ACC112 (cell line): Measurements from ENCODE around the gene ANKRD17.
"Not testable (repeated sequence)": the region's sequence is repeated elsewhere in the genome, so short reads cannot be mapped to it uniquely, and the experiment has no call there.

Experiments used
- H2AFZ ChIP-seq: fragments of 200-600 bp; sonication (generic); one replicate; pipeline ENCODE4 v1.6.0; 2017; ENCODE audit warnings: antibody characterized with exemption, low read length; ENCODE audit not compliant: unreplicated experiment
- H3K27ac ChIP-seq: fragments of 200-600 bp; sonication (generic); 2 replicates; pipeline ENCODE4 v1.5.1; 2014; ENCODE audit warnings: low read depth, mild to moderate bottlenecking, antibody characterized with exemption, low read length, moderate library complexity
- H3K27me3 ChIP-seq: fragments of 200-600 bp; sonication (generic); 2 replicates; pipeline ENCODE4 v1.6.1; 2014; ENCODE audit warnings: mild to moderate bottlenecking, antibody characterized with exemption, low read length, moderate library complexity, mixed read lengths; ENCODE audit not compliant: insufficient read depth
- H3K36me3 ChIP-seq: fragments of 200-600 bp; sonication (generic); 2 replicates; pipeline ENCODE4 v1.6.1; 2016; ENCODE audit warnings: mild to moderate bottlenecking, antibody characterized with exemption, low read length, moderate library complexity, mixed read lengths; ENCODE audit not compliant: insufficient read depth
- H3K4me1 ChIP-seq: fragments of 200-600 bp; sonication (generic); one replicate; pipeline ENCODE4 v1.6.1; 2016; ENCODE audit warnings: low read length, mixed read lengths; ENCODE audit not compliant: insufficient read depth, unreplicated experiment, control insufficient read depth
- H3K4me3 ChIP-seq: fragments of 200-600 bp; sonication (generic); 2 replicates; pipeline ENCODE4 v1.5.1; 2014; ENCODE audit warnings: mild to moderate bottlenecking, low read depth, low read length
- H3K79me2 ChIP-seq: fragments of 200-600 bp; sonication (generic); one replicate; pipeline ENCODE4 v1.6.0; 2016; ENCODE audit warnings: low read length; ENCODE audit not compliant: control insufficient read depth, unreplicated experiment, insufficient read depth

Gene ANKRD17

DNA sequence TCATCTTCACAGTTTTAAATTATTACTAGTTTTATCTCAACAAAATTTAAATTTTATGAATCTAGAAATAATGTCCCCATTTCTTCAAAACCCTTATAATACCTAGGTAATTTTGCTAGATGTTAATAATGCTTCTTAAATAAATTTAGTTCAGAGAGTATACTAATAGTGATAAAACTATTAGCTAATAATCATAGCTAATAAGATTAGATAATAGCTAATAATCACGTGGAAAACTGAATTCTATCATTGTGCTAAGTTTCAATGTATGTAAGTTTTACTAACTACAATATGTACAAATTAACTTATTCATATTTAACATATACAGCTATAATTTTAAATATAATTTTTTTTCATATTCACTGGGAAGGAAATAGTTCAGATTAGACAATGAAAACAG lies 10.2 kb downstream of the ANKRD17 start:
- Histone ChIP-seq H2AFZ (no peak overlapping the region), H3K4me3 (no peak overlapping the region), H3K79me2 (peaks cover 95% of the 10 kb centered on the region), H3K27ac (no peak overlapping the region), H3K36me3 (peaks cover 17% of the 10 kb centered on the region), H3K27me3 (no peaks in the 10 kb centered on the region), H3K4me1 (peaks cover 6% of the 10 kb centered on the region)

DNA sequence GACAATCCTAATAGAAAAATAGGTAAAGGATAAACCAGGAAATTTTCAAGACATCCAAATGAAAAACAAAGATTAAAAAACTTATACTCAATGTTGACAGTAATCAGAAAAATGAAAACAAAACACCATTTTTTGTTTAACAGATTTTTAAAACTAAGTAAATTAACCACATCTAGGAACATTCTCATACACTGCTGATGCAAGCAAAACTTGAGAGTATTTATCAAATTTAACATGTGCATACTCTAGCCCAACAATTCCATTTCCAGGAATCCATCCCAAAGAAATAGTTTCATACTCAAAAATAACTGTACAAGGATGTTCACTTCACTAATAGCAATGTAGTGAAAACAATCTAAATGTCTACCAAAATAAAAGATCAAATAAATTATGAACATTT lies 11.5 kb downstream of the ANKRD17 start:
- Histone ChIP-seq H3K4me3 (no peak overlapping the region), H2AFZ (no peak overlapping the region), H3K79me2 (peaks cover 95% of the 10 kb centered on the region), H3K27me3 (no peaks in the 10 kb centered on the region), H3K36me3 (peaks cover 5% of the 10 kb centered on the region; the same call in 1 of the 2 replicates), H3K4me1 (no peaks in the 10 kb centered on the region), H3K27ac (no peak overlapping the region)

DNA sequence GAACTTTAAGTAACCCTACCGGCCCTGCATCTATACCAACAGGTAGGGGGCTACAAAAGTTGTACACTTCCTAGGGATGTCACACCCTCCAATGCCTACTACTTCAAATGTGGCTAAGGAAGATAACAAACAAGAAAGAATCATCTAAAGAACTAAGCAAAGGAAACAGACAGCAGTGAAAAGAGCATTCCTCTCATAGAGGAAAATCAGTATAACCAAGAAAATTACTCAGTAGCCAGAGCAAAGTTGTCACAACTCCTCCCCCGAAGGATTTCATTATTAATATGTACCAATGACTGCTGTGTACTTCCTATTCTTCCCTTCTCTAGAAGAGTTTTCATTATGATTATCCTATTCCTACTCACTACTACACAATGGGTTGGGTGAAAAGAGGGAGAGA lies 12.6 kb downstream of the ANKRD17 start:
- Histone ChIP-seq H3K36me3 (peaks cover 3% of the 10 kb centered on the region; the same call in 1 of the 2 replicates), H3K79me2 (peaks cover 92% of the 10 kb centered on the region), H3K4me3 (no peak overlapping the region), H2AFZ (no peak overlapping the region), H3K27me3 (no peaks in the 10 kb centered on the region), H3K27ac (no peak overlapping the region), H3K4me1 (no peaks in the 10 kb centered on the region)

DNA sequence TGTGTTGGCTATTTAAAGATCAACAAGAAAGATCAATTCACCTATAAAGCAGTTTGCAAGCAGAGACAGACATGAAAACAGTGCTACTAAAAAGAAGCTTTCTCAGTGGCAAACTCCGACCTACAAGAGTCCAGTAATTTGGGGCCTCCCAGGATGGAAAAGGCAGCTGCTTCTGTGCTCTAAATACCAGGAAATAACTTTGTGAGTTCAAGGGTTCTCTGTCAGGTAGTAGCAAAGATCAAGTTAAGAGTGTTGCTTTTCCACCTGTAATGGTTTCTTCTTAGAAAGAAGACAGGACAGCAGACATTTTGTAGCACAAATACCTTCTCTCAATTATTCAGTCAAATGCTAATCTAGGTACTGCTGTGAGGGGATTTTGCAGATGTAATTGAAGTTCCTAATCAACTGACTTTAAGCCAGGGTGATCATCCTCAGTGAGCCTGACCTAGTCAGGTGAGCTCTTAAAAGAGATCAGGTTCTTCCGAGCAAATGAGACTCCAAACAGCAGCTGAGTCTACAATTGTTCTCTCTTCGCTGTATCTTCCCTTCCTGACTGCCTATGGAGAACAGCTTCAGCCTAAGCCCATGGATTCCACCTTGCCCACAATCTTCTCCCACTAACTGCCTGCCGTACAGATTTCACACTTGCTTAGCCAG lies 13.5 kb downstream of the ANKRD17 start:
- H3K27ac ChIP-seq: no peak overlapping the region

DNA sequence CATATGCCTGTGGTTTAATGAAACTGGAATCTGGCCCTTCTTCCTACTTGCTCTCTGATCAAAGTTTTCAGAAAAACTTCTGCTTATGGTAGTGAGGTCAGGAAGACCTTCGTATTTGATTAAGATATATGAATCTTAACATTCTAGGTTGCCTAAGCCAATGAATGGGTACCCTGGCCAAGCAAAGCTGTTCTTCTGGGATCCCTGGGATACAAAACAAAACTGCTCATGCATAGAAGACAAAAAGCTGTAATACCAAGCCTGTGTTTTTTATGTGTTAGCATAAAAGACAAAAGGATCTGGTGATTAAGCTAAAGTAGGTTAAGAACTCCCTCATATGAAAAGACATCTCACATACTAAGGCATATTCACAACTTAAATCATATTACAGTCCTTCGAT lies 21.6 kb downstream of the ANKRD17 start:
- Histone ChIP-seq H2AFZ (no peak overlapping the region), H3K27ac (no peak overlapping the region), H3K4me3 (no peak overlapping the region), H3K4me1 (no peaks in the 10 kb centered on the region), H3K27me3 (no peaks in the 10 kb centered on the region), H3K79me2 (peaks cover 84% of the 10 kb centered on the region), H3K36me3 (peaks cover 6% of the 10 kb centered on the region)

More for the DNA sequence above, 13.5 kb downstream of the ANKRD17 start:
- H3K79me2 ChIP-seq: peaks cover 91% of the 10 kb centered on the region
- no peaks in the 10 kb centered on the region for H3K27me3 ChIP-seq
- H2AFZ ChIP-seq: no peak overlapping the region
- no peak overlapping the region for H3K4me3 ChIP-seq
- peaks cover 3% of the 10 kb centered on the region; the same call in 1 of the 2 replicates for H3K36me3 ChIP-seq
- no peaks in the 10 kb centered on the region for H3K4me1 ChIP-seq

DNA sequence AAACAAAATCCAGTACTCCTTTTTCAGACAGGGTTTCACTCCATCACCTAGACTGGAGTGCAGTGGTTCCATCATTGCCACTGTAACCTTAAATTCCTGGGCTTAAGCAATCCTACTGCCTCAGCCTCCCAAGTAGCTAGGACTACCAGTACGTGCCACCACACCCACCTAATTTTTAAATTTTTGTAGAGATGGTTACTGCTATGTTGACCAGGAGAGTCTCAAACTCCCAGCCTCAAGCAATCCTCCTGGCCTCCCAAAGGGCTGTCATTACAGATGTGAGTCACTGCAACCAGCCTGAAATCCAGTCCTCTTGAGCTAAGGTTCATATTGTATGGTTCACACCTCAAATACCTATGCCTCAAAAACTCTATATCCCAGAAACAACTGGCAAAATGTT lies 22.4 kb downstream of the ANKRD17 start:
- H3K36me3 ChIP-seq: peaks cover 6% of the 10 kb centered on the region
- no peaks in the 10 kb centered on the region for H3K27me3 ChIP-seq
- H2AFZ ChIP-seq: no peak overlapping the region
- no peak overlapping the region for H3K4me3 ChIP-seq
- no peak overlapping the region for H3K27ac ChIP-seq
- no peaks in the 10 kb centered on the region for H3K4me1 ChIP-seq
- peaks cover 83% of the 10 kb centered on the region for H3K79me2 ChIP-seq

DNA sequence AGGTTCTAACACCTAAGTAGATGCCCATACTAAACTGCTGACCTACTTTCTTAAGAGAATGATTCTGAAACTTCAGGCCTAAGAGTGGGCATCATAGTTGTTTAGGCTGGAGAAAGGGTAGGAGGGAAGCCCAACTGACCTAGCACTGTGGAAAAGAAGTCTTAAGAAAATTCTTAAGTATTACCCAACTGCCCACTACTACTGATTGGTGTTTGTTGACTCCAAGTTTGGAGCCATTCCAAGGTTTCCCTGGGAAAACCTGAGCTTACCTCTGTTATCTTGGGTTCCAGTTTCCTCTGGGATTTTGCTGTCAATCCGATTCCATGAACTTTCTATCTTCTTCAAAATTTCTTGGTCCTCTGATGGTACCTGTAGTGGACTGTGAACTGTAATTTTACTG lies 23.9 kb downstream of the ANKRD17 start:
- Histone ChIP-seq H3K27me3 (no peaks in the 10 kb centered on the region), H3K4me1 (no peaks in the 10 kb centered on the region), H3K4me3 (no peak overlapping the region), H2AFZ (no peak overlapping the region), H3K27ac (no peak overlapping the region), H3K36me3 (peaks cover 15% of the 10 kb centered on the region), H3K79me2 (peaks cover 83% of the 10 kb centered on the region)

DNA sequence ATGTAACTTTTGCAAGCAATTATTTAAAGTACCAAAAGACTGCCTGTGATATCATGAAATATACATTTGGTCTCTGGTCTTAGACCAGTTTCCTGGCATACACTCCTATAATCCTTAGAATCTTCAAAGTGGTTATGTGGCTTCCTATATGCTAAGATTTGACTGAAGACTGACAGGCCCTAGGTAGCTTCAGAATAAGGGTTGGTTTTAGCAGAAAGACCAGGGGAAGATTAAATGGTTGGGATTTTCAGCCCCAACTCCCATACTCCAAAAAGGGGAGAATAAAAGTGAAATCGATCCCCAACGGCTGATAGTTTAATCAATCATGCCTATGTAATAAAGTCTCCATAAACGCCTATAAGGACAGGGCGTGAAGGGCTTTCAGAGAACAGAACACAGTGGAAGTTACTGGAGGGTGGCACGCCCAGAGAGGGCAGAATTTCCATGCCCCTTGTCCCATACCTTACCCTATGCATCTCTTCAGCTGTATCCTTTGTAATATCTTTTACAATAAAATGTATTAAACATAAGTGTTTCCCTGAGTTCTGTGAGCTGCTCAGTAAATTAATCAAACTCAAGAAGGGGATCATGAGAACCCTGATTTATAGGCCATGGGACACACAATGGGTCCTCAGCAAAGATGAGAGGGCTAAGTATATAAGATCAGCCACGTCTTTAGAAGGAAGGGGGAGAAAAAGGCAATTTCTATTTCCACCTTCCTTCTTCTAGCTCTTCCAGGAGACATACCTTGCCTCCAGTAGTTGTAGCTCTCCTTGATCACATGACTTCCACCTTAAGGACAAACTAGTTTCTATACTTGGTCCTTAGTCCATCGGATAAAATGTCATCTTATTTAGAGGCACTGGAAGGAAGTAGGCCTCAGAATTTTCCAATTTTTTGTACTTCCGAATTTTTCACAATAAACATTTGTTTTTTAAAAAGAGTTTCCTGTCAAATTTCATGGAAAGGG lies 26.8 kb downstream of the ANKRD17 start:
- no peak overlapping the region for H3K4me3 ChIP-seq
- H3K36me3 ChIP-seq: peaks cover 15% of the 10 kb centered on the region
- H3K27ac ChIP-seq: no peak overlapping the region
- H3K79me2 ChIP-seq: peaks cover 71% of the 10 kb centered on the region
- H3K27me3 ChIP-seq: no peaks in the 10 kb centered on the region
- no peaks in the 10 kb centered on the region for H3K4me1 ChIP-seq
- H2AFZ ChIP-seq: no peak overlapping the region

DNA sequence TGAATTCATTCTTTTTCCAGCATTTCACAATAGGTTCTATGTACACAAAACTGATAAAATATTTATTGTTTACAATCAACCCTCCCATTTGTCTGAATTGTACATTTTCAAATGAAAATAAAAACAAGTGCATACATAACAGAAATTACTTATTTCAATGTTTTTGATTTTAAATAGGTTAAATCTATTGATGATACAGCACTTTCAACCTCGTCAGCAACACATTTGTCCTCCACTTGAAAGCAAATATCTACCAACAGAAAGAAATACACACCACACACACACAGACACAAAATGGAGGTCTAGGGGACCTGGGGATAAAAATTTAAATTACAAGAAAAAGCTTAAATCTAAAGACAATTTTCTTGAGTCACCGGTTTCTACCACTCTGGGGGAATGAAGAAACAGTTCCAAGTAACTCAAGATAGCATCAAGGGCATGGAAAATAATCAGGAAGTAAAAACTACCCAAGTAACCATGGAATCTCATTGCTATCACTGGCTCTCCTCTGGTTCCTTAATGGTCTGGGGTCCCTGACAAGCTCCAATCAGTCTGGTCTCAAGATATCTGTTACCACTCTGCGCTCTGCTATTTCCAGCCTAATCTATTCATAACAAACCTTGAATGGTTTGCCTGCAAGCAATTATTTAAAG lies 27.6 kb downstream of the ANKRD17 start:
- no peaks in the 10 kb centered on the region for H3K27me3 ChIP-seq
- H3K79me2 ChIP-seq: peaks cover 63% of the 10 kb centered on the region
- H2AFZ ChIP-seq: no peak overlapping the region

DNA sequence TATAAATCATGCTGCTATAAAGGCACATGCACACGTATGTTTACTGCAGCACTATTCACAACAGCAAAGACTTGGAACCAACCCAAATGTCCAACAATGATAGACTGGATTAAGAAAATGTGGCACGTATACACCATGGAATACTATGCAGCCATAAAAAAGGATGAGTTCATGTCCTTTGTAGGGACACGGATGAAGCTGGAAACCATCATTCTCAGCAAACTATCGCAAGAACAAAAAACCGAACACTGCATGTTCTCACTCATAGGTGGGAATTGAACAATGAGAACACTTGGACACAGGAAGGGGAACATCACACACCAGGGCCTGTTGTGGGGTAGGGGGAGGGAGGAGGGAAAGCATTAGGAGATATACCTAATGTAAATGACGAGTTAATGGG lies 29.8 kb downstream of the ANKRD17 start:
- H2AFZ ChIP-seq, H3K27me3 ChIP-seq, H3K36me3 ChIP-seq, H3K27ac ChIP-seq, H3K4me1 ChIP-seq, H3K4me3 ChIP-seq: not testable (repeated sequence)
- H3K79me2 ChIP-seq: peaks cover 54% of the 10 kb centered on the region

More for the DNA sequence above, 27.6 kb downstream of the ANKRD17 start:
- H3K4me1 ChIP-seq: no peaks in the 10 kb centered on the region
- H3K4me3 ChIP-seq: no peak overlapping the region
- peaks cover 9% of the 10 kb centered on the region for H3K36me3 ChIP-seq
- H3K27ac ChIP-seq: no peak overlapping the region
